SK-N-DZ (cell line): ENCODE data around the gene MDM2.

Experiments
- DNase-seq: peaks from one replicate; pipeline ENCODE4 v3.0.0-alpha.2; 2015; ENCODE audit warnings: low spot score

The MDM2 gene

DNA sequence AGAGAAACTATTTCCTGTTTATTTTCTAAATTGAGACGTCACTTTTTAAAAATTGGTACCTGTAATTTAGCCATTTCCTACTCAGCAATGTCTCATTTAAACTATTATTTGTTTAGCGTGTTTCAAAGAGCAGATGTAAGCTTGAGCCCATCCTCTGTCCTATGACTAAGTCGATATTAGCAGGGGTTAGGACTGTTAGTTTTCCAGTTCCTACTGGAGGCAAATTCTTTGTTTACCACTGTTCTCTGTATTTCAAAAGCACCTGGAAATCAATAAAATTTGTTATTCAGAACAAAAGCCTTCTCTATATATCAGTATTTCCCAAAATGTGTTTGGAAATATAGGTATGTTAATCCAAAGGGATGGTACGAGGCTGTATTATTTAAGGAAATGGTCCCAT is 42.4 kb downstream of the MDM2 start:
- DNase-seq, result no peak

DNA sequence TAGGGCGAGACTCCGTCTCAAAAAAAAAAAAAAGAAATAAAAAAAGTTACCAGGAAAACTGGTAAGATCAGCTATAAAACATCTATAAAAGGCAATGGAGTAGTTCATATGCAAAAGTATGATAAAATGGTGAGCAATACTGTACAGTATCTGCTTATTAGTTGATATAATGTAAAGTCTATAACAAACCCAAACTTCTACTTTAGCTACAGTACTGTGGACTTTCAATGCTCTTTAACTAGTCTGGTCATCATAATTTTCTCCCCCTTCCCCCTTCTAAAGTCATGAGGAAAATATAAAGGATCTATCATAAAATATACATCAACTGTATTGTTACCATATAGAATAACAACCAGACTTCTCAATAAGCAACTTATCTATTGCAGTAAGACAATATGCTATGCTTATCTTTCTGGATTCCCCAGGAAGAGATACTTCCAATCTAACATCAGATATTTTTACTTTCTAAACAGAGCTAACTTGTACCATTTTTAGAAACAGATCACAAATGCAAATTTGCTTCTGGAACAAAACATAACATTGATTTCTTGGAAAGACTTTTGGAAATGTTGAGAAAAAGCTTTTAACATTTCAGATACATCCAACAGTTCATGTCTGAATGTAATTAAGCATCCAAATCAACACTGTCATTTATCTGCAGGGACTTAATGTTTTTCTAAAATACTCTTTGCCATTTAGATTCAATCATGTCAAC is 43.8 kb downstream of the MDM2 start:
- no peak for DNase-seq

DNA sequence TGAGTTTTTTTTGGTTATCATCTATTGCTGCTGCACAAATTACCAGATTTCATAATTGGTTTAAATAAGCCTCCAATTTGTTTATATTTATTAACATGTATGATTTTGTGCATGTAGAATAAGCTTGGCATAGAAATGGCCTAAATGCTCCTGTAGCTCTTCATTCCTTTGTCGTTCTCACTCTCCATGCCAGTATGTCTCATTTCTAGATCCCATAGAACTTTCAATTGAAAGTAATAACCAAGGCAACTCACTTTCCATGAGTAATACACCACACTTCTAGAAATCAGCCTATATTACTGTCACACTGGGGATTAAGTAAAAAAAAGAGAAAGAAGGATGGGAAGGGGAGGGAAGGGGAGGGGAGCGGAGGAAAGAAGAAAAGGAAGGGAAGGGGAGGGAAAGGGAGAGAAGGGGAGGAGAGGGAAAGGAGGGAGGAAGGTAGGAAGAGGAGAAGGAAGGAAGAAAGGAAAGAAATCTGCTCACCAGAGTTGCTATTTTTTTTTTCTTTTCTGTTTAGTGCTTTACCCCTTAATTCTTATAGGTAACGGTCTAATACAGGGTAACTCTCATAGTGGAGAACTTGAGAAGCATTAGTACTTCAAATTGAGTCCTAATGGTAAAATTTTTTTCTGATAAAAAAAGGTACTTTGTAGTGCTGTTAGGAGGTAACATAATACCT is 45.6 kb downstream of the MDM2 start:
- DNase-seq, result no peak

DNA sequence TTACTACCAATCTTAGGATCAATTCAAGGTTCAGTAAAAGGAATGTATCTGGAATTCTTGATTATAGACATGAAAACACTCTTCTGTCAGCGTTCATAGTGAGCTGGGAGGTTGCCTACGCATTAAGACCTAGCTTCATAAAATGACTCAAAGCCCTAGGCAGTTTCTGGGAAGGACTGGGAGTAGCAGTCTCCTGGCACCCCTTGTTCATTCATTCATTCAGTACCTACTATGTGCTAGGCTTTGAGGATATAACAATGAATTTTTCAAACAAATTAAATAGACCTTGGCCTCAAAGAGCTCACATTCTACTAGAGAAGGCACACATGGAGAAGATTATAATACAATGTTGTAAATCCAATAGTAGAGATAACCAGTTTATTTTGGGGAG is 46.1 kb downstream of the MDM2 start:
- no peak for DNase-seq

DNA sequence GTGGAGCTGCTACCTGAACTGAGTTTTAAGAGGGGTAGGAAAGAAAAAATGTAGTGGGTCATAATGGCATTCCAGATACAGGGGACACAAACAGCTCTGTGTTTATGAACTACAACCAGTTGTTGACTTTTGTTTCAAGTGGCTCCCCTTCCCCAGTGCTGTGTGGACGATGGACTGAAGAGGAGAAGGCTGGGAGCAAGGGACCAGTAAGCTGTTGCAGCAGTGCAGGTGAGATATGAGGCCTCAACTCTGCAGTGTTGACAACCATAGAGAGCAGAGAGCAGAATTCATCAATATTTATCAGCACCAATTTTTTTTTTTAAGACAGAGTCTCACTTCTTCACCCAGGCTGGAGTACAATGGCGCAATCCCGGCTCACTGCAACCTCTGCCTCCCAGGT is 46.6 kb downstream of the MDM2 start:
- no peak for DNase-seq

DNA sequence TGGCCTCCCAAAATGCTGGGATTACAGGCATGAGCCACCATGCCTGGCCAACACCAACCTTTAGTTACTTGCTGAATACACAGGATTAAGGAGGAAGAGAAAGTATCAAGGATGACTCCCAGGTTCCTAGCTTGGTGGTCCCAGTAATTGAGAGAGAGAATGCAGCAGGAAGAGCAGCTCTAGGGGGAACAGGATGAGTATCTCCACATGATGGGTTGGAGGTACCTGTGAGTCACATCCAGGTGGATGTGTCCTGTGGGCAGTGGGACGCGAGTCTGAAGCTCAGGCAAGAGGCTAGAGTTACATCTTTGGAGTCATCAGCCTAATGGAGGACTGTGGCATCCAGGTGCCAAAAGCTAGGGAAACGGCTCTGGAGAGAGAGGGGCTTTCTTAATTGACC is 47.1 kb downstream of the MDM2 start:
- no peak for DNase-seq

DNA sequence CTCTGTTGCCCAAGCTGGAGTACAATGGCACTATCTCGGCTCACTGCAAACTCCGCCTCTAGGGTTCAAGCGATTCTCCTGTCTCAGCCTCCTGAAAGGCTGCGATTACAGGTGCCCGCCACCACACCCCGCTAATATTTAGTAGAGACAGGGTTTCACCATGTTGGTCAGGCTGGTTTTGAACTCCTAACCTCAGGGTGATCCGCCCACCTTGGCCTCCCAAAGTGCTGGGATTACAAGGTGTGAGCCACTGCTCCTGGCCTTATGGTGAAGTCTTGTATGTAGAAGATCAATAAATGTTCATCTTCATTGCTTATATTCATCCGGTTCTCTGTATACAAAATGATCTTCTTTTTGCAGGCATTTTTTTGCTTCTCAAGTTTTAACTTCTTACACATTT is 47.8 kb downstream of the MDM2 start:
- no peak for DNase-seq

DNA sequence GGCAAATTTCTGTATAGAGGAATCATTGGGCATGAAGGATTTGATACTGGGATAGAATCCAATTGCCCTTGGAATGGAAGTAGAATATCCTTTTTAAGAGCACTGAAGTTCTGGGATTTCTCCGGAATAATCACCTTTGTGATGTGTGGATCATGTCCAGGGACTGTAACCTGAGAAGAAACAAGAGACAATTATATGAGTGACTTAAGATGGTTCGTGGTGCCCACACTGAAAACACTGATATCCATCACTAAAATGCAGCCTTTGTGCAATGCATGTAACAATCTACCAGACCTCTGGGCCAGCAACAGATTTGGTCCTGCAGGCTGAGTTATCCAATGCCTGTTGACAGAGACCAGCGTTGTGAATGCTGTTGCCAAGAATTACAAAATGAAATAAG is 48.5 kb downstream of the MDM2 start:
- peak; percentile 59 for DNase-seq

DNA sequence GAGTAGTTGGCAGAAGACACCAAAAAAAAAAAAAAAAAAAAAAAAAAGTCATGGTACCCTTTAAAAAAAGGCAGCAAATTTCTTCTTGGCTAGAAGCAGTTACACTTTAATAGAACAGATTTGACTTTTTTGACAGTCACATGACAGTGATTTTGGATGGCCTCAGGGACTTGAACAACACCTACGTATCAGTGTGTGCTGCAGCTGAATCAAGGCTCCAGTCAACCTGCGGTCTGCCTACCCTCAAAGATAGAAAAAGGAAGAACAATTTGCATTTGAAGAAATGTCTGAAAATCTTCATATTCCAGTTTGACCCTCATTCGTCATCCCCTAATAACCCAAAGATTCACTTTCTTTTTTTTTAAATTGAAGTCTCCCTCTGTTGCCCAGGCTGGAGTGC is 53.9 kb downstream of the MDM2 start:
- no peak for DNase-seq

DNA sequence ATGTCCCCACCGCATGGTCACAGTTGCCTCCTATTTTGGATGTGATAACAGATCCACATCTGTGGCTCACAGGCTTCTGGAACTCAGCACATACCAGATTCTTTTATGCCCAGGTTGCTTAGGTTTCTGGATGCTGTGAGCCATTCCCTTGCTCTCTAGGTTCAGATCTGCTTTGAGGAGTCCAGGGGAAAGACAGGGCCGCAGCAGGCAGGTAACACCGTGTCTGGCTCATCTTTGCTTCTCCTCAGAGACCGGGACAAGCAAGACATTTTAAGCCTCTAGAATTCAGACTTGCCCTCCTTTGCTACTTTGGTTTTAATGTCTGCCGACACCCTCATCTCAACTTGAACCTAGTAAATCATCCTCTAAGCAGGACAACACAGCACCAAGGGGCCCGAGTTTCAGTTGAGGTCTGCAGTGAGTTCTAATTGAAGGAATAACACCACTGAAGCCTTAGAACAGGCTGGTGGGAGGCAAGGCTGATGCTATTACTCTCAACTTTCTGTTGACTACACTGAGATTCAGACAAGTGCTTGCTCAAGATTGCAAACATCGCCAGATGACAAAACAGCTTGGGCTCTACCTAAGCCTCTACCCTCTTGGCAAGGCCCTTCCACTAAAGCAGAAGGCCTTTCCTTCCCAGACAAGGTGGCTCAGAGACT is 55.3 kb downstream of the MDM2 start:
- no peak for DNase-seq

DNA sequence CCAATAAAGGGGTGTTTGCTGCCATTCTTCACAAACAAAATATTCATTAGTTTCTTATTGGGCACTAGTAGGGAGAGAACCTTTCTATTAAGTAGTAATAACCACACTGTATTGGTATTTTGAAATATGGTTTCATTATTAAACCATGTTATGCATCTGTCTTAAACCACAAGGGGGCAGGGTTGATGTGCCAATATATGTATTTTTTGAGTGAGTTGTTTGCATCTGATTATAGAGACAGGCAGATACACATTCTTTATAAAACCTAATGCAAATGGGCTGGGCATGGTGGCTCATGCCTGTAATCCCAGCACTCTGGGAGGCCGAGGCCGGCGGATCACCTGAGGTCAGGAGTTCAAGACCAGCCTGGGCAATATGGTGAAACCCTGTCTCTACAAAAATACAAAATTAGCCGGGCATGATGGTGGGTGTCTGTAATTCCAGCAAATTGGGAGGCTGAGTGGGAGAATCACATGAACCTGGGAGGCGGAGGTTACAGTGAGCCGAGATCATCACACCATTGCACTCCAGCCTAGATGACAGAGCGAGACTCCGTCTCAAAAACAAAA is 56.0 kb downstream of the MDM2 start:
- peak; percentile 27 for DNase-seq

DNA sequence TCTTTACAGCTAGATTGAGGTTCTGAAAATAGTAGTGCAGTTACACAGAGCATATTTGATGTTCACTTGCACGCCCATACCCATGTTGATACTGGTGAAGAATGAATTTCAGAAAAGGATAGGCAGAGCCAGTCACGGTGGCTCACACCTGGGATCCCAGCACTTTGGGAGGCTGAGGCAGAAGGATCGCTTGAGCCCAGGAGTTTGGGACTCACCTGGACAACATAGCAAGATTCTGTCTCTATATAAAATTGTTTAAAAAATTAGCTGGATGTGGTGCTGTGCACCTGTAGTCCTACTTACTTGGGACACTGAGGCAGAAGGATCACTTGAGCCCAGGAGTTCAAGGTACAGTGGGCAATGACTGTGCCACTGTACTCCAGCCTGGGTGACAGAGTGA is 56.6 kb downstream of the MDM2 start:
- DNase-seq, result no peak

DNA sequence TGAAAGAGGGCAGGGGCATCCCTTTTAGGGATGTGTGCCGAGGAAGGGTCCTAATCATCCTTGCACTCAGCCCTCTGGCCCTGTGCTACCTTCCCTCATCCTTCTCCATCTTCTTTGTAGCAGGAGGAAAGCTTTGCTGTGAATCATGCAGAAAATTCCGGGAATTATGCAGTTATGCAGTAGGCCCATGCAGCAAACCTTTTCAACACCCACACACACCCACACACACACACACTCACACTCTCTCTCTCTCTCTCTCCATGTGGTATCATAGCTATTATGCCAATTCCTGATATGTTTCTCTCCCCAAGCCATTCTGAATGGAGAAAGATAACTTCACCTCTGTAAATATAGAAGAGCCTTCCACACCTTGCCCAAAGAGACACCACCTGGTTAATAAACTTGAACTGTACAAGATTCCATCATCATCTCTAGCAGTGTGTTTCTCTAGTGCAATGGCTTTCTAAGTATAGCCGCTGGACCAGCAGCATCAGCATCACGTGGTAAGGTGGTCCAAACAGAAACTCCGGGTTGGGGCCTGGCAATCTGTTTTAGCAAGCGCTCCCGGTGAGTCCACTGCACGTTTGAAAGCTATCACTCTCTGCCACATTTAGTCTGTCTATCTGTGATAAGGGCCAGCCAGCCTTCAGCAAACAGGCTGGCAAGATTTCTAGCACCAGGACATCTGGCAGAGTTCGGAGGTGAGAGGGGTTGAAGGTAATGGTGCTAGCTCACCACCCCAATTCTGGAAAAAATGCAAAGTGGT is 57.6 kb downstream of the MDM2 start:
- DNase-seq, result no peak

DNA sequence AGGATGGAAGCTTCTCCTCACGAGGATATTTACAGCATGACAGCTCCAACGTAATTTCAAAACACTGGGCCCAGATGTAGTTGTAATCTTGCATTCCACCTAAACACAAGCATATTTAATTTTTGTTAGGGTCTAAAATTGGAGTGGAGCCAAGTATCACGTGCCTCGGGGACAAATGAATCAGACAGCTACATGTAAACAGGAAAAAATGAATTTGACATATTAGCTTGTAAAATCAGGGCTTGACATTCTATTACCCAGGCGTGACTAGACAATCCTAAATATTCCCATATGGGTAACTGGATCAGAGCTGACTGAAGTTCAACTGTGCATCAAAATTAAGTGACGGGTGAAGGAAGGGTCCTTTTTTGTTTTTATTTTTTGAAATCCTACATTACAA is 59.0 kb downstream of the MDM2 start:
- DNase-seq, result no peak

DNA sequence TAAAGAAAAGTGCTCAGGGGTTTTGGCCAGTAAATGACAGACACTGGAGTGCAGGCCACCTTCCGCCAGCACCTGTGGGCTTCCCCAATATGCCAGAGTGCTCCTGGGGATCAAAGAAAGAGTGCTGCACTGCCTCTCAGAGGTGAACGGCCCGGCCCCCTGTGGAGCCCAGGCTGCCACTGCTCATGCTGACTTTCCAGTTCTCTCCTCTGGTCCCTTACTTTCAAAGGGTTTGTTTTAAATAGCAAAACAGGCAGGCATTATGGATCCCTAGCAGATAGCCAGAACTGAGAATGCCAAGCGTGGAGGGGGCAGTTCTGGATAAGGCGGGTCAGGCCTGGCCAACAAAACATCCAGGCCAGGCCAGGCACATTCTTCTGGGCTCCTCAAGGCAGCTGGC is 59.6 kb downstream of the MDM2 start:
- DNase-seq, result no peak

DNA sequence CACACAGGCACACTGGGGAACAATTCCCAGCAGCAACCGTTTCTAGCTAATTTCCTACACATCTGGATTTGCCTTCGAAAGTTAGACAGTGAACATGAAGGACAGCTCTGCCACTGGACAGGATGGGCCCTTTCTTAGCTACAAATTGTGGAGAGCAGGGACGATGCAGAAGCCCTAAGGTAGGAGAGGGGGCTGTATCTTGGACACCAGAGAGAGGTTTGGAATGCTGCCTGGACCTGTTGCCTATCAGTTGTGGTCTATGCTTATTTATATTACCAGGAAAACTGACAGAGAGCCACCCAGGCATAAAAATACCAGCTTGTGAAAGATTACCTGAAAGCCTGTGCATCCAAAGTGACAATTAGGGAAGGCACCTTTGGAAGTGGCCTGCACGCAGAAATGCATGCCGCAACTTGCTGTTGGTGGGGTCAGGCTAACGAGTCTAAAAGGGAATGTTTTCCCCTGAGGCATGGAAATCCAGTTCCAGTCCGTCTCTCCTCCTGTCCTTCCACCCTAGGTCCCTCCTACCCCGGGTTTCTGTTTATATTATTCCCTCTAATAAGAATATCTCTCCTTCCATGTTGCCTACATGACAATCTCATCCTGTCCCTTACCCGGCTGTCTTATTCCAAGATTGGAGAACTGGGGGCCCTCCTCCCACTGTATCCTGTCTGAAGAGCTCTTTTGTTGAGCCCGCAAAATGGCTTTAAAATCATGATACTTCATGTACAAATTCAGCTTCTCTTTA is 60.2 kb downstream of the MDM2 start:
- no peak for DNase-seq

DNA sequence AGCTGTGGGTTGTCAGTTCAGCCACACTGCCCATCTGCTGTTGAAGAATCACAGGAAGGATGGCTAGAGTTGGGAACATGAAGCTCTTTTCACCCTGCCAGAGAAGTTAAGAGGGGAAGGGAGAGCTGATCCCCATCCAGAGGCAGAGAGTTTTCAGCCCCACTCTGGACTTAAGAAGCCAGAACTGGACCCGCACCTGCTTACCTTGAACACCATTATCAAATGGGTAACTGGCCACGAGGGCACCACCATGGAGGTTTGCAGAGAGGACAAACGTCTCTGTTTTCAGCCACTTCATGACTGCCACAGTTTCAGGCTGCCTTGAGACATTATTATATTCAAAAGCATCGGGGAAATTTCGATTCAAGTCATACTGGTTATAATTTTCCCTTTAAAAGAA is 62.0 kb downstream of the MDM2 start:
- DNase-seq, result no peak

DNA sequence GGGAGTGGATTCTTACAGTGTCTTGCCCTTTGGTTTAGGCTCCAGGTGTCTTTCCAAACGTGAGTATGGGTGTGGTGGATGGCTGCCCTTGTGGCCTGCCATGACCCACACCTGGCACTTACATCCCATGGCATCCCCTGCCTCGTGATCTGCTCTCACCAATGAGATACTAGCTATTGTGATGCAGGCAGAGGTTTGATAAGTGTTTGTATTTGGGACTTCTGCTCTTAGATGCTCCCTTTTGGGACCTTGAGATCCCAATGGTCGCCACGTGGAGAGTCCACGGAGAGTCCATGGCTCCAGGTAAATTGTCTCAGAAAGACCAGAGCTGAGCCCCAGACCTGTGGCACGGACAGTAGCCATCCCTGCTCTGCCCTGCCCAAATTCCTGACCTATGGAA is 62.5 kb downstream of the MDM2 start:
- DNase-seq, result no peak

DNA sequence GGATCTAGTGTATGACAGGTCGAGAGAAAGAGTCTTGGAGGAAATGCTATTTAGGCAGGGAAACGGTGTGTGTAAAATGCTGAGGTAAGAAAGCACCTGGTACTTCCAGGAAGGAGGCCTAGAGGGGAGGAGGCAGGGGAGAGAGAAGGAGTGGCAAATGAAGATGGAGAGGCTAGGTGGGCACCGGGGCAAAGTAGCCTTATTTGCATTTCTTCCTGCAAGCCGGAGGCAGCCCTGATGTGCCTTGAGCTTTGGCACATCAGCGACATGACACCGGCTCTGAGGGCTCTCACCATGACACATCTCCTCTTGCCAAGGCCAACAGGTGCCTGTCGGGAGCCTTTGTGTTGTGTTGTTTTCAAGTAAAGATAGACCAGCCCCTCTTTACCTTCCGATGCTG is 63.4 kb downstream of the MDM2 start:
- DNase-seq, result no peak

DNA sequence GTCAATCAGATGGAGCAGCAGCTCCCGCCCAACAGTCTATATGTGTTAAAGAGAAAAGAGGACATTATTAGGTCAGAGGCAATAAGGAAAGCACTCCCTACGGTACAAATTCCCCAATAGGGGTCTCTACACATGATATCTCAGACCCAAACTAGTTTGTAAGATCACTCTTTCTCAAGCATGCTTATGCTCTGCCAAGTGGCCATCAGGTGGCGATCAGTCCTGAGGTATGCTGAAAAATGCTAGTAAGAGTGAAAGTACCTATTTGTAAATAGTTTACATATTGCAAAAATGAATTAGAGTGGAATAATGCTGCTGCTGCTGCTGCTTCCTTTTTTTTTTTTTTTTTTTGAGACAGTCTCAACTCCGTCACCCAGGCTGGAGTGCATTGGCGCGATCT is 63.9 kb downstream of the MDM2 start:
- no peak for DNase-seq

DNA sequence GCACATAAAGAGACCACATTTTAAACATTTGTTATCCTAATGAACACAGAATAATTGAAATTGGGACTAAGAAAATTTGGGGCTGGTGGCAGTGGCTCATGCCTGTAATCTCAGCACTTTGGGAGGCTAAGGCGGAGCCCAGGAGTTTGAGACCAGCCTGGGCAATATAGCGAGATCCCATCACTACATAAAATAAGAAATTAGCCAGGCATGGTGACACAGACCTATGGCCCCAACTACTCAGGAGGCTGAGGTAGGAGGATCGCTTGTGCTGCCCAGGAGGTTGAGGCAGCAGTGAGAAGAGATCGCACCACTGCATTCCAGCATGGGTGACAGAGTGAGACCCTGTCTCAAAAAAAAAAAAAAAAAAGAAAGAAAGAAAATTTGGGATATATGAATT is 65.3 kb downstream of the MDM2 start:
- no peak for DNase-seq
